GM12891 (cell line): ENCODE results near the gene SYT1.

Source experiments
- POLR2A ChIP-seq: IDR thresholded peaks from 2 replicates; pipeline ENCODE4 v1.6.1; 2011; ENCODE audit warnings: low read depth, low read length, control low read depth
- POLR2AphosphoS5 ChIP-seq: IDR thresholded peaks from 2 replicates; pipeline ENCODE4 v1.6.1; 2011; ENCODE audit warnings: low read depth, low read length, control low read depth

DNA sequence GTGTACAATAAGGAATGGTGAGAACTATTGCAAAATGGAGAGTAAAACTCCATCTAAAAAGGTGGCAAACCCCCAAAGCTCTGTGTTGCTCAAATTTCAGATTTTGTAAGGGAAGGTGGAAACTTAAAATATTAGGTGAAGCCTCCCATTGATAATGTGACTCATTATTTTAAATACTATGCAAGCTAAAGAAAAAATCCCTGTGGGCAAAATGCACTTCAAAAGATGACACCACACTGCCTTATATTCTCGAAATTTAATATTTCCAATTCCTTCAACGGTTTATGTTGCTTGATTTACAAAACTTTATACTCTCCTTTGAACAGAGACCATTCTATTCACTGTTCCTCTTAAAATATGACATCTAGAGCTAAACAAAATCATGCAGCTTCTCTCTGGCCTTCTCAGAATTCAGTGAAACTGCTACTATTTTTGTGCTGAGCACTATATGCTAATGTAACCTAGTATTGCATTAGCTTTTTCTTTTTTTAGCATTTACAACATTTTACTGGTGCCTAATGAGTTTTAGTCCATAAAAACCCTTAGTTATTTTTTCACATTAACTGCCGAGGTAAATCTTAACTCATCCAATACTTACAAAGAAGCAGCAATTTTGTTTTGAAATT, 297.7 kb downstream of the SYT1 start:
- TF ChIP-seq POLR2AphosphoS5 (no peak), POLR2A (no peak)
